ENCODE measurements around the gene TBX20.

- TF ChIP-seq CTCF (IDR thresholded peaks at IDR 0.05; ENCODE audit: insufficient read depth, low read depth, low read length) (no peak), EZH2 (IDR thresholded peaks at IDR 0.05; ENCODE audit: insufficient read depth, low read length) (no peak)
Observed at GRCh38 chr7:35286422-35286821, 32.5 kb upstream of the TBX20 start.

All from astrocyte (in vitro differentiated cells and primary cell).